IMR-90 (cell line): Measurements from ENCODE around the gene CST11.

Experiments used
- BHLHE40 ChIP-seq: fragments of 150-350 bp; IDR thresholded peaks from 2 replicates; pipeline ENCODE4 v1.6.1; 2016; ENCODE audit warnings: mild to moderate bottlenecking, low read depth, low read length
- POLR2A ChIP-seq: IDR thresholded peaks from 2 replicates; pipeline ENCODE4 v1.6.1; 2012; ENCODE audit warnings: mild to moderate bottlenecking, low read depth, low read length
- RCOR1 ChIP-seq: IDR thresholded peaks from 2 replicates; pipeline ENCODE4 v1.6.1; 2012; ENCODE audit warnings: mild to moderate bottlenecking, low read length, improper control_type of control experiment; ENCODE audit not compliant: insufficient replicate concordance
- RFX5 ChIP-seq: IDR thresholded peaks from 2 replicates; pipeline ENCODE4 v1.8.0; 2012; ENCODE audit warnings: low read depth, mild to moderate bottlenecking, low read length, moderate library complexity
- TF ChIP-seq, protein P1 (sequence below): conservative IDR thresholded peaks from 2 replicates; pipeline ENCODE4 v1.5.1; 2012; ENCODE audit warnings: mild to moderate bottlenecking, low read depth, low read length, improper control_type of control experiment

DNA sequence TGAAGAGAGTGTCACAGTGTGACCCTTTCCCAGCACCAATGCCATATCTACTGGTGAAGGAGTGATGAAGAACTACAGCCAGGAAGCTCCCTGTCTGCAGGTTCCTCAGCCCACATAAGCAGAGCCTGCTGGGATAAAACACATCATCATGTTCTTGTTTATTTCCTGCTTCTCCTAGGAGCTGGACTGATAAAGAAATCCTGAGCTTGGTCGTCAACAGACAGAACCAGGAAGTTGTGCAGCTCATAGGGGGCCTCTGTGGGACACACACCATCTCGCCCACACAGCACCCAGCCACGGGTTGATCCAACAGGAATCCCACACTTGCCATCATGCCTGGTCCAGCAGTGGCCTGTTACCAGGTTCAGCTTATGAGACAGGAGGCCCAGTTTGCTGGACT lies 16.0 kb downstream of the CST11 start:
- TF ChIP-seq, protein P1, sequence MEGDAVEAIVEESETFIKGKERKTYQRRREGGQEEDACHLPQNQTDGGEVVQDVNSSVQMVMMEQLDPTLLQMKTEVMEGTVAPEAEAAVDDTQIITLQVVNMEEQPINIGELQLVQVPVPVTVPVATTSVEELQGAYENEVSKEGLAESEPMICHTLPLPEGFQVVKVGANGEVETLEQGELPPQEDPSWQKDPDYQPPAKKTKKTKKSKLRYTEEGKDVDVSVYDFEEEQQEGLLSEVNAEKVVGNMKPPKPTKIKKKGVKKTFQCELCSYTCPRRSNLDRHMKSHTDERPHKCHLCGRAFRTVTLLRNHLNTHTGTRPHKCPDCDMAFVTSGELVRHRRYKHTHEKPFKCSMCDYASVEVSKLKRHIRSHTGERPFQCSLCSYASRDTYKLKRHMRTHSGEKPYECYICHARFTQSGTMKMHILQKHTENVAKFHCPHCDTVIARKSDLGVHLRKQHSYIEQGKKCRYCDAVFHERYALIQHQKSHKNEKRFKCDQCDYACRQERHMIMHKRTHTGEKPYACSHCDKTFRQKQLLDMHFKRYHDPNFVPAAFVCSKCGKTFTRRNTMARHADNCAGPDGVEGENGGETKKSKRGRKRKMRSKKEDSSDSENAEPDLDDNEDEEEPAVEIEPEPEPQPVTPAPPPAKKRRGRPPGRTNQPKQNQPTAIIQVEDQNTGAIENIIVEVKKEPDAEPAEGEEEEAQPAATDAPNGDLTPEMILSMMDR, result no peak
- no peak for TF ChIP-seq POLR2A
- no peak for TF ChIP-seq RFX5
- TF ChIP-seq BHLHE40, result no peak
- TF ChIP-seq RCOR1, result no peak
